AG04449 (cell line): ENCODE data around the gene UBR4.

Experiments used
- CTCF ChIA-PET: fragments of 350-600 bp; formaldehyde crosslinking; extraction: SDS; loops from one replicate; lab custom pipeline; 2021; ENCODE audit warnings: antibody characterized with exemption; lab: Yijun Ruan, JAX
- POLR2A ChIA-PET: fragments of 400-600, 350-600 bp; formaldehyde crosslinking; extraction: SDS; loops from one replicate; lab custom pipeline; 2020; ENCODE audit warnings: antibody characterized with exemption, inconsistent platforms; lab: Yijun Ruan, JAX
- DNase-seq: peaks from one replicate; pipeline ENCODE4 v3.0.0-alpha.2; 2010; ENCODE audit warnings: low read depth, low spot score
- H3K4me3 ChIP-seq: 2 replicates; pipeline ENCODE4 v1.5.1; 2011; ENCODE audit warnings: low read depth, mild to moderate bottlenecking, control low read depth, low read length
- CTCF ChIP-seq: IDR thresholded peaks from one replicate; pipeline ENCODE4 v1.5.1; 2011; ENCODE audit warnings: mild to moderate bottlenecking, moderate library complexity, low read length, control low read depth, inconsistent platforms; ENCODE audit not compliant: insufficient read depth; ENCODE audit errors: missing control alignments

Gene UBR4

GRCh38 chr1:19198820-19199219 lies 11.2 kb downstream of the UBR4 start:
- ChIA-PET POLR2A (no interaction called here), CTCF (interaction anchor here (1.4 kb wide), 1 partner anchor 33 kb away, joined by 3 read pairs; no protein-coding TSS in a partner anchor)
- TF ChIP-seq CTCF: no peak
- no peak for DNase-seq
- H3K4me3 ChIP-seq: no peak overlapping the region

GRCh38 chr1:19197845-19198244 lies 12.2 kb downstream of the UBR4 start:
- TF ChIP-seq CTCF: no peak
- no peak overlapping the region for H3K4me3 ChIP-seq
- ChIA-PET CTCF (interaction anchor here (1.1 to 1.4 kb wide), 2 partner anchors 32 to 285 kb away, joined by 3 read pairs; no protein-coding TSS in a partner anchor), POLR2A (no interaction called here)
- DNase-seq: no peak

GRCh38 chr1:19196331-19196730 lies 13.7 kb downstream of the UBR4 start:
- CTCF ChIA-PET: interaction anchor here (1.4 to 1.7 kb wide), 2 partner anchors 13 to 16 kb away, joined by 4 to 5 read pairs; no protein-coding TSS in a partner anchor

DNA sequence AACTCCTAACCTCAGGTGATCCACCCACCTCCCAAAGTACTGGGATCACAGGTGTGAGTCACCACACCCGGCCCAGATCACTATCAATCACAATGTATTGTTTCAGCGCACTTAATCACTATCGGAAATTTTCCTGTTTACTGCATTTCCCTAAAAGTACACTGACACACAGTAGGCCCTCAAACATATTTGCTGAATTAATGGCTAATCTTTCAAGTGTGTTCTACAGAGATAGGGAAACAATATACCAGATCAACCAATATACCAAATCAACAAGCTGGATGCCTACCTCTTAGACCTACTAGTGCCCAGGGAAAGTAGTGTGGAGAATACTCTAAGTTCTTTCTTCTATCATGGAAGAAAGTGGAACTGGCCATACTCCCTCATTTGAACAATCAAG lies 17.1 kb downstream of the UBR4 start:
- CTCF ChIA-PET: no interaction called here
- TF ChIP-seq CTCF: no peak
- H3K4me3 ChIP-seq: no peak overlapping the region
- POLR2A ChIA-PET: no interaction called here
- no peak for DNase-seq

More at GRCh38 chr1:19196331-19196730, 13.7 kb downstream of the UBR4 start:
- no peak for TF ChIP-seq CTCF
- POLR2A ChIA-PET: no interaction called here
- DNase-seq: no peak
- H3K4me3 ChIP-seq: no peak overlapping the region

GRCh38 chr1:19191811-19192210 lies 18.3 kb downstream of the UBR4 start:
- ChIA-PET POLR2A (no interaction called here), CTCF (no interaction called here)
- no peak for DNase-seq
- TF ChIP-seq CTCF: no peak
- no peak overlapping the region for H3K4me3 ChIP-seq

DNA sequence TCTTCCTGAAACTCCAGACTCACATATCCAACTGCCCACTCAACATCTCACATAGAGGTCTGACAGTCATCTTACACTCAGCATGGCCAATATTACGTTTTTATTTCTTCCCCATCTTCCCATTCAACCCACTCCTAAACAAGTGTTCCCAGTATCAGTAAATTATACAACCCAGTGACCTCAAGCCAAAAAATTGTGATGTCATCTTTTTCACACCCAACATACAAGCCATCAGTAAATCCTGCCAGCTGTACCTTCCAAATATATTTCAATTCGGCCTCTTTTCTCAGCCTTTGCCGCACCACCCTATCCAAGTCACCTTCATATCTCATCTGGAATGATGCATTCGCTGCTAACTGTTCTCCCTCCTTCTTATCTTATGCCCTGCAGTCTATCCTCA lies 19.6 kb downstream of the UBR4 start:
- no peak overlapping the region for H3K4me3 ChIP-seq
- no peak for DNase-seq
- ChIA-PET POLR2A (no interaction called here), CTCF (no interaction called here)
- TF ChIP-seq CTCF: no peak
